Endothelial cell of umbilical vein (primary cell): Measurements from ENCODE around the gene MORF4L1. TPM values are rescaled to one million over a fixed set of nuclear protein-coding genes. Genes with fewer than 3 reads are reported as not detected.

ENCODE experiments used
- BruUV-seq: library from RNA; stranded (reverse); fragments of 400-500 nt; replicated peaks from 2 replicates; lab custom pipeline; 2021; lab: Mats Ljungman, UMichigan
- CTCF ChIA-PET: fragments of 300-600, 350-600 bp; sonication (Branson Sonifier 250); formaldehyde crosslinking; loops from one replicate; lab custom pipeline; 2021; ENCODE audit warnings: antibody characterized with exemption, inconsistent platforms; lab: Charles Lee
- POLR2A ChIA-PET: fragments of 300-600, 350-600 bp; sonication (Branson Sonifier 250); formaldehyde crosslinking; loops from one replicate; lab custom pipeline; 2021; ENCODE audit warnings: antibody characterized with exemption, inconsistent platforms; lab: Charles Lee
- DNase-seq: peaks from one replicate; pipeline ENCODE4 v3.0.0-alpha.2; 2011; ENCODE audit warnings: low read depth, low spot score
- FAIRE-seq: peaks from 2 replicates; lab custom pipeline; 2011; peaks lifted over from hg19 to GRCh38; lab: Jason Lieb, UNC
- H2AFZ ChIP-seq: 2 replicates; pipeline ENCODE4 v1.6.0; 2012; ENCODE audit warnings: low read depth, low read length, control low read depth, inconsistent platforms
- H3K27ac ChIP-seq: 2 replicates; pipeline ENCODE4 v1.5.1; 2011; ENCODE audit warnings: low read depth, mild to moderate bottlenecking, control low read depth, low read length, moderate library complexity; ENCODE audit not compliant: insufficient read depth
- H3K27me3 ChIP-seq, 2 experiments: 2 replicates each; pipeline versions ENCODE4 v1.6.0 to v1.6.1; 2011; ENCODE audit warnings: low read length in 2 of 2, mixed read lengths in 1 of 2; ENCODE audit not compliant: control insufficient read depth in 2 of 2, insufficient read depth in 2 of 2
- H3K36me3 ChIP-seq, 2 experiments: 2 replicates in 1 of 2; 3 replicates in 1 of 2; pipeline ENCODE4 v1.5.1; 2011; ENCODE audit warnings: low read length in 2 of 2, mild to moderate bottlenecking in 1 of 2, moderate library complexity in 1 of 2; ENCODE audit not compliant: control insufficient read depth in 2 of 2, insufficient read depth in 2 of 2; ENCODE audit errors: extremely low read depth in 1 of 2
- H3K4me1 ChIP-seq: 3 replicates; pipeline ENCODE4 v1.5.1; 2011; ENCODE audit warnings: mild to moderate bottlenecking, low read length; ENCODE audit not compliant: control insufficient read depth, insufficient read depth; ENCODE audit errors: extremely low read depth
- H3K4me2 ChIP-seq: 2 replicates; pipeline ENCODE4 v1.6.1; 2011; ENCODE audit warnings: low read length, control low read depth, mixed read lengths; ENCODE audit not compliant: insufficient read depth
- H3K4me3 ChIP-seq, 3 experiments: fragments of 200-600 bp in 1 of 3; sonication (generic), shearing (Covaris generic) in 1 of 3; replicated peaks in 1 of 3; 2 replicates each; pipeline ENCODE4 v1.5.1; 2011 to 2016; ENCODE audit warnings: control low read depth in 3 of 3, low read length in 3 of 3, mild to moderate bottlenecking in 2 of 3, inconsistent platforms in 1 of 3, low read depth in 1 of 3, moderate library complexity in 1 of 3; ENCODE audit not compliant: insufficient read depth in 1 of 3
- H3K79me2 ChIP-seq: 2 replicates; pipeline ENCODE4 v1.6.0; 2012; ENCODE audit warnings: low read length, inconsistent platforms; ENCODE audit not compliant: control insufficient read depth, insufficient read depth
- H3K9ac ChIP-seq: replicated peaks from 2 replicates; pipeline ENCODE3; 2011; ENCODE audit warnings: low read length, control low read depth; ENCODE audit not compliant: insufficient read depth; ENCODE audit errors: extremely low read depth
- H3K9me1 ChIP-seq: replicated peaks from 3 replicates; pipeline ENCODE4 v1.6.0; 2011; ENCODE audit warnings: mild to moderate bottlenecking, low read length; ENCODE audit not compliant: control insufficient read depth, insufficient read depth; ENCODE audit errors: extremely low read depth
- H3K9me3 ChIP-seq: replicated peaks from 2 replicates; pipeline ENCODE4 v1.5.1; 2012; ENCODE audit warnings: low read length, inconsistent platforms; ENCODE audit not compliant: control insufficient read depth, insufficient read depth
- H4K20me1 ChIP-seq: replicated peaks from 2 replicates; pipeline ENCODE3; 2011; ENCODE audit warnings: mild to moderate bottlenecking, low read length; ENCODE audit not compliant: control insufficient read depth, insufficient read depth; ENCODE audit errors: extremely low read depth
- EZH2 ChIP-seq: IDR thresholded peaks from 2 replicates; pipeline ENCODE4 v1.6.1; 2012; ENCODE audit warnings: borderline replicate concordance, low read depth, mild to moderate bottlenecking, moderate library complexity, low read length, inconsistent platforms; ENCODE audit not compliant: severe bottlenecking
- JUN ChIP-seq: IDR thresholded peaks from 2 replicates; pipeline ENCODE4 v1.6.1; 2011; ENCODE audit warnings: borderline replicate concordance, low read depth; ENCODE audit not compliant: insufficient read length, insufficient read depth
- MYC ChIP-seq: IDR thresholded peaks from one replicate; pipeline ENCODE4 v1.6.1; 2011; ENCODE audit warnings: mild to moderate bottlenecking, low read depth, low read length
- POLR2A ChIP-seq: IDR thresholded peaks from 2 replicates; pipeline ENCODE4 v1.6.1; 2012; ENCODE audit warnings: low read depth, mild to moderate bottlenecking, control low read depth, low read length
- POLR2AphosphoS5 ChIP-seq: IDR thresholded peaks from 2 replicates; pipeline ENCODE4 v1.6.1; 2012; ENCODE audit warnings: low read depth, mild to moderate bottlenecking, control low read depth, low read length, moderate library complexity; ENCODE audit not compliant: insufficient read depth
- dilution Hi-C: fragments of 300-500 bp; cut with MboI; formaldehyde crosslinking; loops from one replicate; pipeline ENCODE4 v1.15.0; 2019; ENCODE audit warnings: low sequenced_read_pairs; ENCODE audit not compliant: extremely low pct_ligation_motif_present
- intact Hi-C: fragments of 100-400 bp; cut with micrococcal nuclease; formaldehyde crosslinking; loops from one replicate; pipeline ENCODE4 v1.10.0; 2022
- polyA plus RNA-seq, 4 experiments: library from polyadenylated mRNA; depleted of rRNA in 3 of 4; stranded (reverse) in 3 of 4; unstranded in 1 of 4; fragments of >200 nt; gene quantifications; 2 replicates each; pipeline versions ENCODE4 v1.2.1 to v1.2.3, GENCODE V29; 2011 to 2012; ENCODE audit warnings: missing spikeins in 1 of 4
- total RNA-seq: library from RNA; stranded (reverse); gene quantifications from 2 replicates; pipeline ENCODE4 v1.2.3, GENCODE V29; 2021
- TF ChIP-seq, protein P1 (sequence below), 2 donors: IDR thresholded peaks; 1 replicate in 1 of 2; 2 replicates in 1 of 2; pipeline ENCODE4 v1.5.1; 2011; ENCODE audit warnings: low read length in 2 of 2, mild to moderate bottlenecking in 2 of 2, moderate library complexity in 2 of 2, control low read depth in 1 of 2, inconsistent platforms in 1 of 2, low read depth in 1 of 2; ENCODE audit not compliant: insufficient read depth in 1 of 2; ENCODE audit errors: extremely low read depth in 1 of 2

MORF4L1 gene
- total and polyA plus RNA-seq, 2 donors (not counting 3 experiments of a cell fraction or from before 2014, with no cell fraction given) = 164 to 404 TPM

DNA sequence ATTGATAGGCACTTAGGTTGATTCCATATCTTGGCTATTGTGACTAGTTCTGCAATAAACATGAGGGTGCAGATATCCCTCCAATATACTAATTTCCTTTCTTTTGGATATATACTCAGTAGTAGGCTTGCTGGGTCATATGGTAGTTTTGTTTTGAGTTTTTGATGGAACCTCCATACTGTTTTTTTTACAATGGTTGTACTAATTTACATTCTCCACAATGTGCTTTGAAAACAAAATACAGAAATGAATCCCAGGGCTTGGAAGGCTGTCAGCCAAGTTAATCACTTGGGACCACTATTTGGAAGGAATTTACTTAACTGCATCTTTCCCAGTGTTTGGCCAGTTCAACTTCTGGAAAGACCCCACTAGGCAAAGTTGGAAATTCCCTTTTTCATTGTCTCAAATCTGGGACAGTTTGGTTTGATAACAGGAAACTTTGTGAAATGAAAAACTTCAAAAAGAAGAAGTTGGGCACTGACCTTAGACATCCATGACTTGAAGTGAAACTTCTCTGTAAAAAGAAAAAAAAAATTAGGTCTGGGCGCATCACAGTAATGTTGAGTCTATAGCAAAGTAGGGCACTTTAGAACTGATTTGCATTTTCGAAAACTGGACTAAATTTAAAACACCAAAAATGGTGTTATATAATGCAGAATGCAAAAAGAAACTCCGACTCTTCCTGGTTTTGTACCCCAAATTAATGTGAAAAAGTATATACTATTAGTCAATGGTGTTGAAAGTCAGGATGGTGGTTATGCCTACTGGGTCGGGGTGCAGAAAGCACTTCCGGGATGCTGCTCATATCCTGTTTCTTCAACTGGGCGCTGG lies 66.2 kb downstream of the MORF4L1 start:
- Histone ChIP-seq H3K9ac (no peak overlapping the region), H3K79me2 (no peaks in the 10 kb centered on the region), H3K27ac (no peak overlapping the region), H3K36me3 (no peaks in the 10 kb centered on the region), H3K4me3 (no peak overlapping the region), H4K20me1 (no peaks in the 10 kb centered on the region), H2AFZ (no peak overlapping the region), H3K4me2 (no peak overlapping the region), H3K9me3 (no peaks in the 10 kb centered on the region), H3K27me3 (peaks cover 4 to 5% of the 10 kb centered on the region in 2 experiments), H3K4me1 (peaks cover 6% of the 10 kb centered on the region), H3K9me1 (no peaks in the 10 kb centered on the region)
- DNase-seq (no peak), FAIRE-seq (no peak)
- intact Hi-C loops (no loop called here), dilution Hi-C loops (no loop called here)
- BruUV-seq = no TSS peak
- TF ChIP-seq POLR2A (no peak), JUN (no peak), EZH2 (no peak), POLR2AphosphoS5 (no peak), MYC (no peak)
- TF ChIP-seq, protein P1, sequence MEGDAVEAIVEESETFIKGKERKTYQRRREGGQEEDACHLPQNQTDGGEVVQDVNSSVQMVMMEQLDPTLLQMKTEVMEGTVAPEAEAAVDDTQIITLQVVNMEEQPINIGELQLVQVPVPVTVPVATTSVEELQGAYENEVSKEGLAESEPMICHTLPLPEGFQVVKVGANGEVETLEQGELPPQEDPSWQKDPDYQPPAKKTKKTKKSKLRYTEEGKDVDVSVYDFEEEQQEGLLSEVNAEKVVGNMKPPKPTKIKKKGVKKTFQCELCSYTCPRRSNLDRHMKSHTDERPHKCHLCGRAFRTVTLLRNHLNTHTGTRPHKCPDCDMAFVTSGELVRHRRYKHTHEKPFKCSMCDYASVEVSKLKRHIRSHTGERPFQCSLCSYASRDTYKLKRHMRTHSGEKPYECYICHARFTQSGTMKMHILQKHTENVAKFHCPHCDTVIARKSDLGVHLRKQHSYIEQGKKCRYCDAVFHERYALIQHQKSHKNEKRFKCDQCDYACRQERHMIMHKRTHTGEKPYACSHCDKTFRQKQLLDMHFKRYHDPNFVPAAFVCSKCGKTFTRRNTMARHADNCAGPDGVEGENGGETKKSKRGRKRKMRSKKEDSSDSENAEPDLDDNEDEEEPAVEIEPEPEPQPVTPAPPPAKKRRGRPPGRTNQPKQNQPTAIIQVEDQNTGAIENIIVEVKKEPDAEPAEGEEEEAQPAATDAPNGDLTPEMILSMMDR (IDR thresholded peaks at IDR 0.05; ENCODE audit: extremely low read depth in 1 of 2, insufficient read depth in 1 of 2, low read depth in 1 of 2, low read length in 2 of 2) = no peak
- ChIA-PET POLR2A (no interaction called here), CTCF (no interaction called here)
